Activated T-cell treated with anti-CD3 and anti-CD28 coated beads, Interleukin-2, amount 50 U/mL, for 72 hours (primary cell): ENCODE measurements around the gene RAB25. TPM values are rescaled to one million over a fixed set of nuclear protein-coding genes. Genes with fewer than 3 reads are reported as not detected.
A peak's percentile ranks its signal among the peaks of the same experiment; 100 is the strongest.
"Not testable (repeated sequence)": the region's sequence is repeated elsewhere in the genome, so short reads cannot be mapped to it uniquely, and the experiment has no call there.

ENCODE experiments used
- ATAC-seq, 2 donors: fragments of 150-1000 bp; cut with Tn5 transposase; replicated peaks in 1 of 2; 2 replicates each; pipeline ENCODE4 v1.10.0; 2021; ENCODE audit warnings: moderate library complexity in 2 of 2, mild to moderate bottlenecking in 1 of 2
- DNase-seq, 2 donors: peaks; one replicate each; pipeline ENCODE4 v3.0.0; 2021 to 2022; ENCODE audit warnings: mixed read lengths in 1 of 2
- H3K27ac Mint-ChIP-seq: one replicate; pipeline ENCODE4 v1.8.0; 2022; ENCODE audit warnings: mild to moderate bottlenecking, moderate library complexity, mixed read lengths
- H3K27me3 Mint-ChIP-seq: one replicate; pipeline ENCODE4 v1.8.0; 2022; ENCODE audit warnings: low read depth, mixed read lengths
- H3K36me3 Mint-ChIP-seq, 2 donors: one replicate each; pipeline ENCODE4 v1.8.0; 2022; ENCODE audit warnings: mixed read lengths in 2 of 2, mild to moderate bottlenecking in 1 of 2; ENCODE audit not compliant: insufficient read depth in 2 of 2
- H3K4me1 Mint-ChIP-seq: one replicate; pipeline ENCODE4 v1.8.0; 2022; ENCODE audit warnings: low read depth, mixed read lengths
- H3K4me3 Mint-ChIP-seq, 2 donors: one replicate each; pipeline ENCODE4 v1.8.0; 2022; ENCODE audit warnings: mild to moderate bottlenecking in 2 of 2, mixed read lengths in 2 of 2, moderate library complexity in 2 of 2
- H3K9me3 Mint-ChIP-seq, 2 donors: one replicate each; pipeline ENCODE4 v1.8.0; 2022; ENCODE audit warnings: mixed read lengths in 2 of 2
- total RNA-seq, 2 donors: library from RNA; stranded (reverse); gene quantifications; one replicate each; pipeline ENCODE4 v1.2.3, GENCODE V29; 2022

RAB25 gene
- total RNA-seq, 2 donors from 2014 or later, result 0.53 to 0.95 TPM

DNA sequence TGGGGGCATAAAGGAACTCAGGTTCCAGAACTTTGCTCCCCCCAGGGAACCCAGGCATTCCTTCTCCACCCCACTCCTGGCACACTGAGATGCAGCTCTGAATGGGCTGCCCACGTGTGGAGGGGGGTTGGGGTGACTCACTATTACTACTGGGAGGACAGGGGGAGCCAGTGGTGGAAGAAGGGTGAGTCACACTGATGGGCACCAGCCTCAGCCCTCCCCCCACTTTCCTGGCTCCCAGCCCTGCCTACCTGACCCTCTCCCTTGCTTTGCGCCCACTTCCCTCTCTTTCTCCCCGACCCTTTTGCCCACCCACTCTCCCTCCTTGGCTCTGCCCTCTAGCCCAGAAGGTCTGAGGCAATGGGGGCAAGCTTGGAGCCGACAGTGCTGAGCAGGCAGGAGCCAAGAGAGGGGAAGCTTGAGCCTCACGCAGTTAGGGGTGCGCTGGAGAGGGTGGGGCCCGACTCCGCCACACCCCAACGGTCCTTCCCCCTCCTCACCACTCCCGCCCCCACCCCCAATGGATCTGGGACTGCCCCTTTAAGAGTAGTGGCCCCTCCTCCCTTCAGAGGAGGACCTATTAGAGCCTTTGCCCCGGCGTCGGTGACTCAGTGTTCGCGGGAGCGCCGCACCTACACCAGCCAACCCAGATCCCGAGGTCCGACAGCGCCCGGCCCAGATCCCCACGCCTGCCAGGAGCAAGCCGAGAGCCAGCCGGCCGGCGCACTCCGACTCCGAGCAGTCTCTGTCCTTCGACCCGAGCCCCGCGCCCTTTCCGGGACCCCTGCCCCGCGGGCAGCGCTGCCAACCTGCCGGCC lies 53.4 kb downstream of the RAB25 start, which contains the start of gene LMNA:
Gene LMNA (plus strand): TSS at position 611 of the 818 bp plus-strand sequence. CDS start 208 bp downstream, outside the sequence.
- DNase-seq (peak; percentile 84 to 85), ATAC-seq (peak; percentile 87 to 88)
- Mint-ChIP-seq H3K9me3 (no peaks in the 10 kb centered on the region), H3K4me3 (peak within 1 kb of the TSS; percentile 94 to 99), H3K4me1 (peaks cover 47% of the 10 kb centered on the region), H3K27me3 (peaks cover 28% of the 10 kb centered on the region), H3K27ac (peak within 1 kb of the TSS; percentile 88), H3K36me3 (peaks cover 9 to 14% of the 10 kb centered on the region in 2 donors)

GRCh38 chr1:156114919-156115513 lies 54.1 kb downstream of the RAB25 start:
- ATAC-seq (peak in 1 of 2 donors; percentile 8), DNase-seq (no peak)
- Mint-ChIP-seq H3K9me3 (no peaks in the 10 kb centered on the region), H3K4me1 (peaks cover 50% of the 10 kb centered on the region), H3K27me3 (peaks cover 28% of the 10 kb centered on the region), H3K27ac (peak overlapping the region; percentile 84), H3K36me3 (peaks cover 9 to 17% of the 10 kb centered on the region in 2 donors), H3K4me3 (peak overlapping the region; percentile 94 to 99)

GRCh38 chr1:156115514-156116374 lies 54.8 kb downstream of the RAB25 start:
- peaks cover 9 to 17% of the 10 kb centered on the region in 2 donors for H3K36me3 Mint-ChIP-seq
- peaks cover 57% of the 10 kb centered on the region for H3K4me1 Mint-ChIP-seq
- DNase-seq (no peak), ATAC-seq (no peak)
- H3K27ac Mint-ChIP-seq, result peak overlapping the region; percentile 46
- no peaks in the 10 kb centered on the region for H3K9me3 Mint-ChIP-seq
- peak overlapping the region; percentile 94 to 99 for H3K4me3 Mint-ChIP-seq
- H3K27me3 Mint-ChIP-seq, result peaks cover 28% of the 10 kb centered on the region

DNA sequence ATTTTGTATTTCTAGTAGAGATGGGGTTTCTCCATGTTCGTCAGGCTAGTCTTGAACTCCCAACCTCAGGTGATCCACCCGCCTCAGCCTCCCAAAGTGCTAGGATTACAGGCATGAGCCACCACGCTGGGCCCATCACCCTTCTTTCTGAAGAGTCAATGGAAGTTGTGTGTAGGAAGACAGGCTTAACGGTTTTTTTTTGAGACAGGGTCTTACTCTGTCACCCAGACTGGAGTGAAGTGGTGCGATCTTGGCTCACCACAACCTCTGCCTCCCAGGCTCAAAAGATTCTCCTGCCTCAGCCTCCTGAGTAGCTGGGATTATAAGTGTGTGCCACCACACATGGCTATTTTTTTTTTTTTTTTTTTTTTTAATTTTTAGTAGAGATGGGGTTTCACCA lies 55.8 kb downstream of the RAB25 start:
- ATAC-seq, DNase-seq, H3K9me3 Mint-ChIP-seq: not testable (repeated sequence)
- peak overlapping the region; percentile 27 for H3K27ac Mint-ChIP-seq
- H3K4me1 Mint-ChIP-seq, result peaks cover 61% of the 10 kb centered on the region
- peaks cover 22% of the 10 kb centered on the region for H3K27me3 Mint-ChIP-seq
- peak overlapping the region; percentile 94 to 99 for H3K4me3 Mint-ChIP-seq
- H3K36me3 Mint-ChIP-seq, result peaks cover 9 to 17% of the 10 kb centered on the region in 2 donors

DNA sequence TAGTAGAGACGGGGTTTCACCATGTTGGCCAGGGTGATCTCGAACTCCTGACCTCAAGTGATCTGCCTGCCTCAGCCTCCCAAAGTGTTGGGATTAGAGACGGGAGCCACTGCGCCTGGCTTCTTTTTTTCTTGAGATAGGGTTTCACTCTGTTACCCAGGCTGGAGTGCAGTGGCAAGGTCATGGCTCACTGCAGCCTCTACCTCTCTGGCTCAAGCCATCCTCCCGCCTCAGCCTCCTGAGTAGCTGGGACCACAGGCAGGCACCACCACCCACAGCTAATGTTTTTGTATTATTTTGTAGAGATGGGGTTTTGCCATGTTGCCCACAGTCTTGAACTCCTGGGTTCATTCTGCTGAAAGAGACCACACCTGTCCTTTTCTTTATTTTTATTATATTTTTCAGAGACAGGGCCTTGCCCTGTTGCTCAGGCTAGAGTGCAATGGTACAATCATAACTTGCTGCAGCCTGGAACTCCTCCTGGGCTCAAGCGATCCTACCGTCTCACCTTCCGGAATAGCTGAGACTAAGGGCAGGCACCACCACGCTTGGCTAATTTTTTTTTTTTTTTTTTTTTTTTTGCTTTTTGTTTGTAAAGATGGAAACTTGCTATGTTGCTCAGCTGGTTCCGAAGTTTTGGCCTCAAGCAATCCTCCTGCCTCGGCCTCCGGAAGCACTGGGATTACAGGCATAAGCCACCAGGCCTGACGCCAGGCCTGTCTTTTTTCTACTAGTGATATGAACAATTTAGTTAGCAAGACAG lies 56.6 kb downstream of the RAB25 start:
- H3K36me3 Mint-ChIP-seq, result peaks cover 10 to 19% of the 10 kb centered on the region in 2 donors
- H3K27ac Mint-ChIP-seq, result no peak overlapping the region
- no peak for ATAC-seq
- no peaks in the 10 kb centered on the region for H3K9me3 Mint-ChIP-seq
- peaks cover 20% of the 10 kb centered on the region for H3K27me3 Mint-ChIP-seq
- DNase-seq, result no peak
- peaks cover 67% of the 10 kb centered on the region for H3K4me1 Mint-ChIP-seq
- H3K4me3 Mint-ChIP-seq, result peak overlapping the region; percentile 63 to 94

GRCh38 chr1:156118177-156118868 lies 57.4 kb downstream of the RAB25 start:
- Mint-ChIP-seq H3K9me3 (no peaks in the 10 kb centered on the region), H3K36me3 (peaks cover 10 to 19% of the 10 kb centered on the region in 2 donors), H3K4me3 (peak overlapping the region; percentile 63 to 94), H3K27me3 (peaks cover 23% of the 10 kb centered on the region), H3K27ac (peak overlapping the region; percentile 15), H3K4me1 (peaks cover 74% of the 10 kb centered on the region)
- DNase-seq, result no peak
- no peak for ATAC-seq

- H3K36me3 Mint-ChIP-seq, result peaks cover 9 to 17% of the 10 kb centered on the region in 2 donors
- peaks cover 23% of the 10 kb centered on the region for H3K27me3 Mint-ChIP-seq
- ATAC-seq (no peak), DNase-seq (no peak)
- no peak overlapping the region for H3K27ac Mint-ChIP-seq
- no peaks in the 10 kb centered on the region for H3K9me3 Mint-ChIP-seq
- peaks cover 76% of the 10 kb centered on the region for H3K4me1 Mint-ChIP-seq
- peak overlapping the region; percentile 55 for H3K4me3 Mint-ChIP-seq
Observed at GRCh38 chr1:156119503-156120209, 58.7 kb downstream of the RAB25 start.

Other genes with a start within 250 kb of the RAB25 start
- 10 to 100 TPM; 62.8 to 67.3 TPM for gene GON4L, start 203.9 kb upstream of the RAB25 start, total RNA-seq
- 10 to 100 TPM; 30.6 to 35.3 TPM for gene SYT11, start 201.6 kb upstream of the RAB25 start, total RNA-seq
- 10 to 100 TPM; 31.7 to 33.8 TPM for gene RIT1, start 149.8 kb upstream of the RAB25 start, total RNA-seq
- 10 to 100 TPM; 93.3 to 98.7 TPM for gene KHDC4, start 126.7 kb upstream of the RAB25 start, total RNA-seq
- gene RXFP4, start 119.5 kb upstream of the RAB25 start, total RNA-seq, result not detected
- gene ARHGEF2, start 82.6 kb upstream of the RAB25 start, total RNA-seq, result 100 to 1,000 TPM; 152 to 163 TPM
- 100 to 1,000 TPM; 193 to 234 TPM for gene SSR2, start 40.2 kb upstream of the RAB25 start, total RNA-seq
- gene UBQLN4, start 7.4 kb upstream of the RAB25 start, total RNA-seq, result 10 to 100 TPM; 31.4 to 42.6 TPM
- gene LAMTOR2, start 6.4 kb upstream of the RAB25 start, total RNA-seq, result 10 to 100 TPM; 58.7 to 61.8 TPM
- gene MEX3A, start 21.3 kb downstream of the RAB25 start, total RNA-seq, result under 1 TPM; 0.31 to 0.97 TPM
- gene LMNA, start 53.6 kb downstream of the RAB25 start, total RNA-seq, result 100 to 1,000 TPM; 125 to 159 TPM
- gene SEMA4A, start 92.4 kb downstream of the RAB25 start, total RNA-seq, result 10 to 100 TPM; 63.7 to 80.3 TPM
- 10 to 100 TPM; 52.3 to 71.0 TPM for gene SLC25A44, start 132.9 kb downstream of the RAB25 start, total RNA-seq
- gene PMF1, start 151.8 kb downstream of the RAB25 start, total RNA-seq, result 100 to 1,000 TPM; 122 to 127 TPM
- gene BGLAP, start 181.0 kb downstream of the RAB25 start, total RNA-seq, result 1 to 10 TPM; 6.8 to 7.4 TPM
- 10 to 100 TPM in 1 of 2 donors, 1 to 10 TPM in 1; 9.6 to 10.4 TPM for gene PAQR6, start 186.9 kb downstream of the RAB25 start, total RNA-seq
- gene SMG5, start 221.7 kb downstream of the RAB25 start, total RNA-seq, result 10 to 100 TPM; 77.0 to 79.7 TPM
- 10 to 100 TPM; 18.7 to 23.9 TPM for gene TMEM79, start 223.2 kb downstream of the RAB25 start, total RNA-seq
- gene GLMP, start 234.5 kb downstream of the RAB25 start, total RNA-seq, result 10 to 100 TPM; 14.9 to 19.0 TPM
- under 1 TPM; 0.65 to 0.91 TPM for gene VHLL, start 238.1 kb downstream of the RAB25 start, total RNA-seq